Measurements from ENCODE around the gene LAX1.

Gene LAX1

GRCh38 chr1:203772836-203773235 lies 7.9 kb downstream of the LAX1 start:
- Mint-ChIP-seq H3K27ac (no peak overlapping the region), H3K4me1 (peaks cover 44% of the 10 kb centered on the region), H3K9me3 (no peaks in the 10 kb centered on the region), H3K27me3 (ENCODE audit: low read depth, poor library complexity) (peaks cover 8% of the 10 kb centered on the region), H3K36me3 (ENCODE audit: low read depth) (no peaks in the 10 kb centered on the region), H3K4me3 (no peak overlapping the region)
- no peak for DNase-seq
- TF ChIP-seq, protein P1, sequence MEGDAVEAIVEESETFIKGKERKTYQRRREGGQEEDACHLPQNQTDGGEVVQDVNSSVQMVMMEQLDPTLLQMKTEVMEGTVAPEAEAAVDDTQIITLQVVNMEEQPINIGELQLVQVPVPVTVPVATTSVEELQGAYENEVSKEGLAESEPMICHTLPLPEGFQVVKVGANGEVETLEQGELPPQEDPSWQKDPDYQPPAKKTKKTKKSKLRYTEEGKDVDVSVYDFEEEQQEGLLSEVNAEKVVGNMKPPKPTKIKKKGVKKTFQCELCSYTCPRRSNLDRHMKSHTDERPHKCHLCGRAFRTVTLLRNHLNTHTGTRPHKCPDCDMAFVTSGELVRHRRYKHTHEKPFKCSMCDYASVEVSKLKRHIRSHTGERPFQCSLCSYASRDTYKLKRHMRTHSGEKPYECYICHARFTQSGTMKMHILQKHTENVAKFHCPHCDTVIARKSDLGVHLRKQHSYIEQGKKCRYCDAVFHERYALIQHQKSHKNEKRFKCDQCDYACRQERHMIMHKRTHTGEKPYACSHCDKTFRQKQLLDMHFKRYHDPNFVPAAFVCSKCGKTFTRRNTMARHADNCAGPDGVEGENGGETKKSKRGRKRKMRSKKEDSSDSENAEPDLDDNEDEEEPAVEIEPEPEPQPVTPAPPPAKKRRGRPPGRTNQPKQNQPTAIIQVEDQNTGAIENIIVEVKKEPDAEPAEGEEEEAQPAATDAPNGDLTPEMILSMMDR (IDR thresholded peaks at IDR 0.05) = no peak

GRCh38 chr1:203776636-203777035 lies 11.7 kb downstream of the LAX1 start:
- no peaks in the 10 kb centered on the region for H3K36me3 Mint-ChIP-seq (ENCODE audit: low read depth)
- peaks cover 14% of the 10 kb centered on the region for H3K4me1 Mint-ChIP-seq
- H3K9me3 Mint-ChIP-seq = no peaks in the 10 kb centered on the region
- TF ChIP-seq, protein P1 (IDR thresholded peaks at IDR 0.05) = no peak
- H3K4me3 Mint-ChIP-seq = no peak overlapping the region
- H3K27ac Mint-ChIP-seq = no peak overlapping the region
- no peaks in the 10 kb centered on the region for H3K27me3 Mint-ChIP-seq (ENCODE audit: low read depth, poor library complexity)
- no peak for DNase-seq

DNA sequence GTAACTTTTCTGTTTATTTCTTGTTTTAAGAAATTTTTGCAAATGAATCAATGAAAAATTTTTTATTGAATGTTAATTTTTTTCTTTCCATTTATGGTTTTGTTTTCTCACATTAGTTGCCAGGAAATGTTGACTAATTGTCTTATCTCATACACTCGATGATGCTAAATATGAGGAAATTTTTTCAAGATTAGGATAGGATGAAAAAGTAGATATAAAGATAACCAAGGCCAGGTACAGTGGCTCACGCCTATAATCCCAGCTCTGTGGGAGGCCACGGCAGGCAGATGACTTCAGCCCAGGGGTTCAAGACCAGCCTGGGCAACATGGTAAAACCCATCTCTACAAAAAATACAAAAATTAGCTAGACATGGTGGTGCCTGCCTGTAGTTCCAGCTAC lies 12.6 kb downstream of the LAX1 start:
- Mint-ChIP-seq H3K4me1 (peaks cover 9% of the 10 kb centered on the region), H3K4me3 (no peak overlapping the region), H3K9me3 (no peaks in the 10 kb centered on the region), H3K36me3 (ENCODE audit: low read depth) (no peaks in the 10 kb centered on the region), H3K27ac (no peak overlapping the region), H3K27me3 (ENCODE audit: low read depth, poor library complexity) (no peaks in the 10 kb centered on the region)
- DNase-seq = no peak
- TF ChIP-seq, protein P1 (IDR thresholded peaks at IDR 0.05) = no peak

- DNase-seq = no peak
- H3K27me3 Mint-ChIP-seq (ENCODE audit: low read depth, poor library complexity) = no peaks in the 10 kb centered on the region
- TF ChIP-seq, protein P1 (IDR thresholded peaks at IDR 0.05) = no peak
- H3K36me3 Mint-ChIP-seq (ENCODE audit: low read depth) = no peaks in the 10 kb centered on the region
- no peak overlapping the region for H3K4me3 Mint-ChIP-seq
- H3K27ac Mint-ChIP-seq = no peak overlapping the region
- H3K9me3 Mint-ChIP-seq = no peaks in the 10 kb centered on the region
- peaks cover 9% of the 10 kb centered on the region for H3K4me1 Mint-ChIP-seq
Observed at GRCh38 chr1:203778146-203778545, 13.2 kb downstream of the LAX1 start.

DNA sequence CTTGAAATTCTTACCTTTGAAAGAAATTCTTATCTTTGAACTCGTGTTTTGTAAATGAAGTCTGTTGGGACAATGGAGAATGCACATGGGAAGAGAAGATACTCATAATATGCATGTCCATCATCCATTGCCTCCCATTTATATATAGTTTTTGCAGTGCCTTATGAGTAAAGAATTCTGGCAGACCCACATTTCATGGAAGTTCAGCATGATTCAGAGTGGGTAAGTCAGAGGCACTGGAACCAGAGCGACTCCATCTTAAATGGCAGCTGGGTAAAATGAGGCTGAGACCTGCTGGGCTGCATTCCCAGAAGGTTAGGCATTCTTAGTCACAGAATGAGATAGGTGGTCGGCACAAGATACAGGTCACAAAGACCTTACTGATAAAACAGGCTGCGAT lies 13.8 kb downstream of the LAX1 start:
- TF ChIP-seq, protein P1 (IDR thresholded peaks at IDR 0.05) = no peak
- H3K4me1 Mint-ChIP-seq = peaks cover 7% of the 10 kb centered on the region
- H3K27me3 Mint-ChIP-seq (ENCODE audit: low read depth, poor library complexity) = peaks cover 2% of the 10 kb centered on the region
- H3K36me3 Mint-ChIP-seq (ENCODE audit: low read depth) = no peaks in the 10 kb centered on the region
- no peak for DNase-seq
- no peak overlapping the region for H3K27ac Mint-ChIP-seq
- H3K4me3 Mint-ChIP-seq = no peak overlapping the region
- H3K9me3 Mint-ChIP-seq = no peaks in the 10 kb centered on the region

GRCh38 chr1:203781962-203782361 lies 17.0 kb downstream of the LAX1 start:
- Mint-ChIP-seq H3K27me3 (ENCODE audit: low read depth, poor library complexity) (peaks cover 5% of the 10 kb centered on the region), H3K4me3 (no peak overlapping the region), H3K27ac (no peak overlapping the region)

More at GRCh38 chr1:203781962-203782361, 17.0 kb downstream of the LAX1 start:
- TF ChIP-seq, protein P1 (IDR thresholded peaks at IDR 0.05) = no peak
- no peak for DNase-seq
- Mint-ChIP-seq H3K9me3 (peaks cover 12% of the 10 kb centered on the region), H3K4me1 (no peaks in the 10 kb centered on the region), H3K36me3 (ENCODE audit: low read depth) (no peaks in the 10 kb centered on the region)
